ENCODE results near the gene RRH. TPM values are rescaled to one million over a fixed set of nuclear protein-coding genes. Genes with fewer than 3 reads are reported as not detected.

RRH gene
- total RNA-seq, 1 donor = not detected

DNA sequence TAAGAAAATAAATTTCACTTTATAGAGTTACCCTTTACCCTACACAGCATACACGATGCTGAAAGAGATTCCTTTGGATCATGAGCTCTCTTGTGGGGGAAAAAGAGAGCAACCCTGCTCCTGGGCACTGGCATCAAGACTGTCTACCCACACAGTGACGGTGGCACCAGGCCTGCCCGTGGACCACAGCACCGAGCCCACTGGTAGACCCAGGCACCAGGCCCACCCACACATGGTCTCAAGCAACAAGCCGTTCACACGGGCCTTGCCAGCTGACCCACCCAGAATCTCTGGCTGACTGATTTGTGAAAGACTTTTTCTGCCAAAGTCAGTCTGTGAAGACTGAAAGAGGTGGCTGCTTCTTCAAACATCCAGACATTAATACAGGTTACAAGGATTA, 32.7 kb upstream of the RRH start:
- no peak for DNase-seq (ENCODE audit: insufficient read length, low spot score, missing footprints)
- Histone ChIP-seq H3K9me3 (ENCODE audit: low read depth, low read length) (no peaks in the 10 kb centered on the region), H3K36me3 (ENCODE audit: insufficient read depth, low read length) (no peaks in the 10 kb centered on the region), H3K4me3 (ENCODE audit: insufficient read depth, low read length) (no peak overlapping the region), H3K27ac (ENCODE audit: low read depth, low read length) (no peak overlapping the region), H2AFZ (ENCODE audit: low read length) (no peak overlapping the region), H3K4me2 (ENCODE audit: insufficient read depth, low read length) (no peak overlapping the region), H4K20me1 (ENCODE audit: insufficient read depth, low read length) (no peaks in the 10 kb centered on the region), H3K79me2 (ENCODE audit: insufficient read depth, low read length) (no peaks in the 10 kb centered on the region), H3K27me3 (ENCODE audit: insufficient read depth, low read length) (no peaks in the 10 kb centered on the region), H3K4me1 (ENCODE audit: insufficient read depth, low read length) (no peaks in the 10 kb centered on the region)
- TF ChIP-seq, protein P1, sequence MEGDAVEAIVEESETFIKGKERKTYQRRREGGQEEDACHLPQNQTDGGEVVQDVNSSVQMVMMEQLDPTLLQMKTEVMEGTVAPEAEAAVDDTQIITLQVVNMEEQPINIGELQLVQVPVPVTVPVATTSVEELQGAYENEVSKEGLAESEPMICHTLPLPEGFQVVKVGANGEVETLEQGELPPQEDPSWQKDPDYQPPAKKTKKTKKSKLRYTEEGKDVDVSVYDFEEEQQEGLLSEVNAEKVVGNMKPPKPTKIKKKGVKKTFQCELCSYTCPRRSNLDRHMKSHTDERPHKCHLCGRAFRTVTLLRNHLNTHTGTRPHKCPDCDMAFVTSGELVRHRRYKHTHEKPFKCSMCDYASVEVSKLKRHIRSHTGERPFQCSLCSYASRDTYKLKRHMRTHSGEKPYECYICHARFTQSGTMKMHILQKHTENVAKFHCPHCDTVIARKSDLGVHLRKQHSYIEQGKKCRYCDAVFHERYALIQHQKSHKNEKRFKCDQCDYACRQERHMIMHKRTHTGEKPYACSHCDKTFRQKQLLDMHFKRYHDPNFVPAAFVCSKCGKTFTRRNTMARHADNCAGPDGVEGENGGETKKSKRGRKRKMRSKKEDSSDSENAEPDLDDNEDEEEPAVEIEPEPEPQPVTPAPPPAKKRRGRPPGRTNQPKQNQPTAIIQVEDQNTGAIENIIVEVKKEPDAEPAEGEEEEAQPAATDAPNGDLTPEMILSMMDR (IDR thresholded peaks at IDR 0.05; ENCODE audit: extremely low read depth, low read depth, low read length) = no peak

DNA sequence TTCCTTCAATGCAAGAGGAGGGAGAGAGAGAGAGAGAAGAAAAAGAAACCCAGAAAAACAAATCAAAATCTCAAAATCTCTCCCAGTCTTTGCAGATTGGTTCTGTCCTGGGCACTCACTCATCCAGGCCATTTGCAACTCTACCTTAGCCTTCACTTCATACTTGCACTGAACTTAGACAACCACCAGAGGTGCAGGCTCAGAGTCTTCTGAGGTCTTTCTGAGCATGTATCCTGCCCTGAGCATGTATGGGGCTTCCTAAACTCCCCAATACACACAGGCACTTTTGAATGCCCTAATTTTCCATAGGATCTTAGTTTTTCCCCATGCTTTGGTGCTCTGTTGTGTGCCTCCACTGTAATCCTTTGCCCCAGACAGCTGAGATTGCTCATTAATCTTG, 28.9 kb upstream of the RRH start:
- Histone ChIP-seq H3K36me3 (ENCODE audit: insufficient read depth, low read length) (no peaks in the 10 kb centered on the region), H3K79me2 (ENCODE audit: insufficient read depth, low read length) (no peaks in the 10 kb centered on the region), H3K9me3 (ENCODE audit: low read depth, low read length) (no peaks in the 10 kb centered on the region), H3K4me3 (ENCODE audit: insufficient read depth, low read length) (no peak overlapping the region), H2AFZ (ENCODE audit: low read length) (no peak overlapping the region), H3K27ac (ENCODE audit: low read depth, low read length) (no peak overlapping the region), H3K4me1 (ENCODE audit: insufficient read depth, low read length) (peaks cover 4% of the 10 kb centered on the region), H3K4me2 (ENCODE audit: insufficient read depth, low read length) (no peak overlapping the region), H4K20me1 (ENCODE audit: insufficient read depth, low read length) (no peaks in the 10 kb centered on the region), H3K27me3 (ENCODE audit: insufficient read depth, low read length) (no peaks in the 10 kb centered on the region)
- DNase-seq (ENCODE audit: insufficient read length, low spot score, missing footprints) = no peak
- TF ChIP-seq, protein P1 (IDR thresholded peaks at IDR 0.05; ENCODE audit: extremely low read depth, low read depth, low read length) = no peak

DNA sequence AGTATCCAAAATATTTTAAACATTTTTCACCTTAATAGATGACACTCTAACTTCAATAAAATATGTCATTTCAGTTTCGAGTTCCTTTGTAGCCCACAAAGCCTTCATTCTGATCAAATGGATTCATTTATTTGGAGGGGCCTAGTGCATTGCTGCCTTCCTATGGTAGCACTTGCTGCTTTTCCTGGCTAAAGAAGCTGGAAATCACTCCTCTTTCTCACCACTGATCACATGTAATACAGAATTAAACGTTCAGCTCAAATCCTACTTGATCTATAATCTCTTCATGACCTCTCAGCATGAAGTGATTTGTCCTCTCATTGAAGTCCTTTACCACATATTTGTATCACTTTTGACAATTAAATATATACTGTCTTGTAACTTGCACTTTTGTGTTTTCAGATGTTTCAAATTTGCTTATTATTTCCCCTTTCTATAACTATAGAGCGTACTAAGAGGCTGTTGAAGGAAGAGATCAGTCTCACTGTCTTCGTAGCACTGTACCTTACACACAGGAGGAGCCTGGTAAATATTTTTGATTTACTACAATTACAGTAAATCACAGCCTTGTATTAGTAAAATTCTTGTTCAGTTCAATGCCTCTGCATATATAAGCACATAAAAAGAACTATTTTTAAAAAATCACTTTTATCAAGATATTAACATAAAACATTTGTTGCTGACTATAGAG, 26.5 kb upstream of the RRH start:
- no peak for DNase-seq (ENCODE audit: insufficient read length, low spot score, missing footprints)
- H3K4me2 ChIP-seq (ENCODE audit: insufficient read depth, low read length) = peak overlapping the region; percentile 18
- no peaks in the 10 kb centered on the region for H3K36me3 ChIP-seq (ENCODE audit: insufficient read depth, low read length)
- no peaks in the 10 kb centered on the region for H3K27me3 ChIP-seq (ENCODE audit: insufficient read depth, low read length)
- H3K4me3 ChIP-seq (ENCODE audit: insufficient read depth, low read length) = no peak overlapping the region
- no peaks in the 10 kb centered on the region for H3K79me2 ChIP-seq (ENCODE audit: insufficient read depth, low read length)
- H3K27ac ChIP-seq (ENCODE audit: low read depth, low read length) = no peak overlapping the region
- no peaks in the 10 kb centered on the region for H4K20me1 ChIP-seq (ENCODE audit: insufficient read depth, low read length)
- peaks cover 4% of the 10 kb centered on the region for H3K4me1 ChIP-seq (ENCODE audit: insufficient read depth, low read length)
- no peaks in the 10 kb centered on the region for H3K9me3 ChIP-seq (ENCODE audit: low read depth, low read length)
- TF ChIP-seq, protein P1 (IDR thresholded peaks at IDR 0.05; ENCODE audit: extremely low read depth, low read depth, low read length) = no peak
- H2AFZ ChIP-seq (ENCODE audit: low read length) = peak overlapping the region; percentile 42

DNA sequence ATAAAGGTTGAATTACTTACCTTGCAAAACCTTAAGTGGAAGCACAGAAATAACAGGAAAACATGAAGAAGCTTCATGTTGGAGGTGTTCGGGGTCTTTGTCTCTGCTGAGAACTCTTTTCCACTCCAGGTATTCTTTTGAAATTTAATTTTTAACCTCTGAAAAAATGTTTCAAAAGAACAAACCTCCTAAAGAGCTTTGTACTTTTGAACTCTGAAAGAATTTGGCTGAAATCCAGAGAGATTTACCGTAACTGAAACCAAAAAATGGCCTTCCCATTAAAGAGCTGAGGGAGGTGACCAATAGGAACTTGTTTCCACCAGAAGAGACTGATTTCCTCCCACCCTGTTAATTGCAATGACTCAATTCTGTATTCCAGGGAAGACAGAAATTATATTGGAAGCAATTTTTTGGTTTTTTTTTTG, 25.9 kb upstream of the RRH start, which contains the start of gene CFI:
Gene CFI, minus strand, starts transcription at position 105 of the 425 bp plus-strand sequence. Its CDS starts 28 bp downstream, at position 77.
- Histone ChIP-seq H3K4me2 (ENCODE audit: insufficient read depth, low read length) (peak within 1 kb of the TSS; percentile 18), H3K36me3 (ENCODE audit: insufficient read depth, low read length) (no peaks in the 10 kb centered on the region), H2AFZ (ENCODE audit: low read length) (peak within 1 kb of the TSS; percentile 42), H3K27me3 (ENCODE audit: insufficient read depth, low read length) (no peaks in the 10 kb centered on the region), H3K4me3 (ENCODE audit: insufficient read depth, low read length) (no peak within 1 kb of the TSS), H3K9me3 (ENCODE audit: low read depth, low read length) (no peaks in the 10 kb centered on the region), H3K79me2 (ENCODE audit: insufficient read depth, low read length) (no peaks in the 10 kb centered on the region), H3K4me1 (ENCODE audit: insufficient read depth, low read length) (peaks cover 4% of the 10 kb centered on the region), H4K20me1 (ENCODE audit: insufficient read depth, low read length) (no peaks in the 10 kb centered on the region), H3K27ac (ENCODE audit: low read depth, low read length) (no peak within 1 kb of the TSS)
- DNase-seq (ENCODE audit: insufficient read length, low spot score, missing footprints) = peak; percentile 63
- TF ChIP-seq, protein P1 (IDR thresholded peaks at IDR 0.05; ENCODE audit: extremely low read depth, low read depth, low read length) = no peak
